H1 (cell line): ENCODE data around the gene CDK5RAP2.

Experiments
- BCL11A ChIP-seq, 2 experiments: IDR thresholded peaks; one replicate each; pipeline ENCODE4 v1.6.1; 2011; ENCODE audit warnings: low read depth in 2 of 2, low read length in 2 of 2, mild to moderate bottlenecking in 2 of 2
- CHD2 ChIP-seq: IDR thresholded peaks from 2 replicates; pipeline ENCODE4 v1.6.1; 2012; ENCODE audit warnings: low read length, improper control_type of control experiment
- GABPA ChIP-seq: IDR thresholded peaks from 2 replicates; pipeline ENCODE4 v1.6.1; 2011; ENCODE audit warnings: mild to moderate bottlenecking, low read length, moderate library complexity, borderline replicate concordance; ENCODE audit not compliant: insufficient read depth
- KDM1A ChIP-seq: fragments of 200-600, 300-600 bp; sonication (generic); IDR thresholded peaks from 2 replicates; pipeline ENCODE4 v1.7.1; 2016; ENCODE audit warnings: mild to moderate bottlenecking, low read length, borderline replicate concordance
- NRF1 ChIP-seq: IDR thresholded peaks from 2 replicates; pipeline ENCODE4 v1.6.1; 2011; ENCODE audit warnings: mild to moderate bottlenecking, low read depth, low read length, improper control_type of control experiment
- RFX5 ChIP-seq: IDR thresholded peaks from 2 replicates; pipeline ENCODE4 v1.6.1; 2011; ENCODE audit warnings: low read depth, low read length, improper control_type of control experiment, borderline replicate concordance
- RNF2 ChIP-seq: fragments of 200-900, 300-1000 bp; sonication (generic); IDR thresholded peaks from 2 replicates; pipeline ENCODE4 v1.7.1; 2016; ENCODE audit warnings: borderline replicate concordance, low read depth, mild to moderate bottlenecking, antibody characterized with exemption, low read length; ENCODE audit not compliant: poor library complexity, severe bottlenecking; ENCODE audit errors: missing control alignments
- RXRA ChIP-seq: IDR thresholded peaks from 2 replicates; pipeline ENCODE4 v1.6.1; 2011; ENCODE audit warnings: low read depth, mild to moderate bottlenecking, low read length, moderate library complexity; ENCODE audit not compliant: insufficient read depth
- SIN3A ChIP-seq, 2 experiments: IDR thresholded peaks in 1 of 2; conservative IDR thresholded peaks in 1 of 2; 2 replicates each; pipeline ENCODE4 v1.6.1; 2011 to 2012; ENCODE audit warnings: low read length in 2 of 2, improper control_type of control experiment in 1 of 2, low read depth in 1 of 2, mild to moderate bottlenecking in 1 of 2
- SUZ12 ChIP-seq: fragments of 200-600 bp; sonication (generic); IDR thresholded peaks from 2 replicates; pipeline ENCODE4 v1.6.1; 2012; ENCODE audit warnings: mild to moderate bottlenecking, inconsistent platforms, low read length, moderate library complexity, mixed read lengths
- TEAD4 ChIP-seq: IDR thresholded peaks from 2 replicates; pipeline ENCODE4 v1.6.1; 2012; ENCODE audit warnings: low read depth, low read length, inconsistent platforms, mixed read lengths
- ZNF274 ChIP-seq: IDR thresholded peaks from 2 replicates; pipeline ENCODE4 v1.7.0; 2012; ENCODE audit warnings: low read length, borderline replicate concordance; ENCODE audit errors: extremely low read depth
- TF ChIP-seq, protein P1 (sequence below), 3 experiments: IDR thresholded peaks; 1 replicate in 2 of 3; 2 replicates in 1 of 3; pipeline versions ENCODE4 v1.5.1 to v1.6.1; 2011; ENCODE audit warnings: low read length in 3 of 3, mild to moderate bottlenecking in 3 of 3, inconsistent platforms in 2 of 3, low read depth in 1 of 3, moderate library complexity in 1 of 3; ENCODE audit not compliant: insufficient read depth in 1 of 3; ENCODE audit errors: control extremely low read depth in 1 of 3
- TF ChIP-seq, protein P2 (sequence below): IDR thresholded peaks from 2 replicates; pipeline ENCODE4 v1.6.1; 2012; ENCODE audit warnings: low read length, inconsistent platforms

DNA sequence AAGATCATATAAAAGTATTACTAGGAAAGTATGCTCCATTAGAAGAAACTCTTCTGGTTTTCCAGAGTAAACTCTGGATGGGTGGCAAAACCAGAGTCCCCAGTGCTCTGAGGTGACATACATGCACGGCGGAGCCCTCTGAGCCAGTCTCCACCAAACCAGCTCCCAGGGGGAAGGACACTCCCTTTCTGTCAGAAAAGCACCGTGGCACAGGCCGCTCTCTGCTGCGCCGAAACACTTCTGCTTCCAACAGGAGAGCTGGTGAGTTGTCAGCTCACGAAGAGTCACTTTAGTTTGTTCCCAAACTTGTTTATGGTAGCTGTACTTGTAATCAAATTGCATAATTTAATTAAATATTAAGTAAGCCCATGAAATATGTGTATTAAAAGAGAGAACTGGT, 184.6 kb downstream of the CDK5RAP2 start:
- TF ChIP-seq KDM1A (no peak), BCL11A (IDR thresholded peaks at IDR 0.05; ENCODE audit: low read depth in 2 of 2, low read length in 2 of 2) (no peak), SUZ12 (no peak), NRF1 (no peak), GABPA (no peak), TEAD4 (no peak), RXRA (no peak), ZNF274 (no peak), RFX5 (no peak), RNF2 (no peak), SIN3A (conservative IDR thresholded peaks at IDR 0.05 in 1 of 2, IDR thresholded peaks at IDR 0.05 in 1 of 2; ENCODE audit: low read depth in 1 of 2, low read length in 2 of 2) (no peak), CHD2 (no peak)
- TF ChIP-seq, protein P1, sequence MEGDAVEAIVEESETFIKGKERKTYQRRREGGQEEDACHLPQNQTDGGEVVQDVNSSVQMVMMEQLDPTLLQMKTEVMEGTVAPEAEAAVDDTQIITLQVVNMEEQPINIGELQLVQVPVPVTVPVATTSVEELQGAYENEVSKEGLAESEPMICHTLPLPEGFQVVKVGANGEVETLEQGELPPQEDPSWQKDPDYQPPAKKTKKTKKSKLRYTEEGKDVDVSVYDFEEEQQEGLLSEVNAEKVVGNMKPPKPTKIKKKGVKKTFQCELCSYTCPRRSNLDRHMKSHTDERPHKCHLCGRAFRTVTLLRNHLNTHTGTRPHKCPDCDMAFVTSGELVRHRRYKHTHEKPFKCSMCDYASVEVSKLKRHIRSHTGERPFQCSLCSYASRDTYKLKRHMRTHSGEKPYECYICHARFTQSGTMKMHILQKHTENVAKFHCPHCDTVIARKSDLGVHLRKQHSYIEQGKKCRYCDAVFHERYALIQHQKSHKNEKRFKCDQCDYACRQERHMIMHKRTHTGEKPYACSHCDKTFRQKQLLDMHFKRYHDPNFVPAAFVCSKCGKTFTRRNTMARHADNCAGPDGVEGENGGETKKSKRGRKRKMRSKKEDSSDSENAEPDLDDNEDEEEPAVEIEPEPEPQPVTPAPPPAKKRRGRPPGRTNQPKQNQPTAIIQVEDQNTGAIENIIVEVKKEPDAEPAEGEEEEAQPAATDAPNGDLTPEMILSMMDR (IDR thresholded peaks at IDR 0.05; ENCODE audit: control extremely low read depth in 1 of 3, insufficient read depth in 1 of 3, low read depth in 1 of 3, low read length in 3 of 3), result no peak
- TF ChIP-seq, protein P2, sequence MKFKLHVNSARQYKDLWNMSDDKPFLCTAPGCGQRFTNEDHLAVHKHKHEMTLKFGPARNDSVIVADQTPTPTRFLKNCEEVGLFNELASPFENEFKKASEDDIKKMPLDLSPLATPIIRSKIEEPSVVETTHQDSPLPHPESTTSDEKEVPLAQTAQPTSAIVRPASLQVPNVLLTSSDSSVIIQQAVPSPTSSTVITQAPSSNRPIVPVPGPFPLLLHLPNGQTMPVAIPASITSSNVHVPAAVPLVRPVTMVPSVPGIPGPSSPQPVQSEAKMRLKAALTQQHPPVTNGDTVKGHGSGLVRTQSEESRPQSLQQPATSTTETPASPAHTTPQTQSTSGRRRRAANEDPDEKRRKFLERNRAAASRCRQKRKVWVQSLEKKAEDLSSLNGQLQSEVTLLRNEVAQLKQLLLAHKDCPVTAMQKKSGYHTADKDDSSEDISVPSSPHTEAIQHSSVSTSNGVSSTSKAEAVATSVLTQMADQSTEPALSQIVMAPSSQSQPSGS, result no peak
